OCI-LY3 (cell line): Measurements from ENCODE around the gene PRDX5.

Source experiments
- EZH2phosphoT487 ChIP-seq: fragments of 200-600 bp; shearing (Covaris generic); IDR thresholded peaks from 2 replicates; pipeline ENCODE4 v1.6.1; 2018; ENCODE audit warnings: antibody characterized with exemption, mixed run types, low read depth
- TF ChIP-seq, protein P1 (sequence below): fragments of 200-600, 300-600 bp; sonication (generic); IDR thresholded peaks from 2 replicates; pipeline ENCODE4 v1.5.1; 2014; ENCODE audit warnings: antibody characterized with exemption, low read length, low read depth

DNA sequence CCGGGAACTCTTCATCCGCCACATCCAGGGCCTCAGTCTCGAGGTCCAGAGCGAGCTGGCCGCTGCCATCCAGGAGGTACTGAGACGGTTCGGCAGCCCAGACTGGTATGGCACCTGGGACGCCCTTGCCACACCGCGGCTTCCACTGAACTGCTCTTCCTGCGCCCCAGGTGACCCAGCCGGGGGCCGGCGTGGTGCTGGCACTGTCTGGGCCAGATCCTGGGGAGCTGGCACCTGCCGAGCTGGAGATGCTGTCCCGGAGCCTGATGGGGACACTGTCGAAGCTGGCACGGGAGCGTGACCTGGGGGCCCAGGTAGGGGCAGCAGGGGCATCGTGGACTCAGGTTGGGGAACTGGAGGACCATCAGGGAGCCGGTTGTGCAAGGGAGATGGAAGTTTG, 23.5 kb downstream of the PRDX5 start:
- TF ChIP-seq, protein P1, sequence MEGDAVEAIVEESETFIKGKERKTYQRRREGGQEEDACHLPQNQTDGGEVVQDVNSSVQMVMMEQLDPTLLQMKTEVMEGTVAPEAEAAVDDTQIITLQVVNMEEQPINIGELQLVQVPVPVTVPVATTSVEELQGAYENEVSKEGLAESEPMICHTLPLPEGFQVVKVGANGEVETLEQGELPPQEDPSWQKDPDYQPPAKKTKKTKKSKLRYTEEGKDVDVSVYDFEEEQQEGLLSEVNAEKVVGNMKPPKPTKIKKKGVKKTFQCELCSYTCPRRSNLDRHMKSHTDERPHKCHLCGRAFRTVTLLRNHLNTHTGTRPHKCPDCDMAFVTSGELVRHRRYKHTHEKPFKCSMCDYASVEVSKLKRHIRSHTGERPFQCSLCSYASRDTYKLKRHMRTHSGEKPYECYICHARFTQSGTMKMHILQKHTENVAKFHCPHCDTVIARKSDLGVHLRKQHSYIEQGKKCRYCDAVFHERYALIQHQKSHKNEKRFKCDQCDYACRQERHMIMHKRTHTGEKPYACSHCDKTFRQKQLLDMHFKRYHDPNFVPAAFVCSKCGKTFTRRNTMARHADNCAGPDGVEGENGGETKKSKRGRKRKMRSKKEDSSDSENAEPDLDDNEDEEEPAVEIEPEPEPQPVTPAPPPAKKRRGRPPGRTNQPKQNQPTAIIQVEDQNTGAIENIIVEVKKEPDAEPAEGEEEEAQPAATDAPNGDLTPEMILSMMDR, result no peak
- no peak for TF ChIP-seq EZH2phosphoT487
